GM23338 (cell line): ENCODE measurements around the gene MCAM. TPM values are rescaled to one million over a fixed set of nuclear protein-coding genes. Genes with fewer than 3 reads are reported as not detected.

Experiments used
- ATAC-seq: fragments of 200-7000 bp; cut with Tn5 transposase; 3 replicates; pipeline ENCODE4 v1.9.1; 2020
- DNase-seq: peaks from one replicate; pipeline ENCODE4 v3.0.0-alpha.2; 2015; ENCODE audit warnings: low spot score
- H2AFZ ChIP-seq: fragments of 200-600 bp; sonication (generic); 2 replicates; pipeline ENCODE4 v1.8.0; 2016; ENCODE audit warnings: antibody characterized with exemption, mild to moderate bottlenecking, moderate library complexity
- H3F3A ChIP-seq: fragments of 200-600 bp; sonication (generic); replicated peaks from 2 replicates; pipeline ENCODE4 v1.8.0; 2017; ENCODE audit warnings: antibody characterized with exemption, mixed run types, low read depth
- H3K27ac ChIP-seq: fragments of 200-600 bp; sonication (generic); 2 replicates; pipeline ENCODE4 v1.6.1; 2016; ENCODE audit warnings: low read depth
- H3K27me3 ChIP-seq: fragments of 200-600 bp; sonication (generic); 2 replicates; pipeline ENCODE4 v1.8.0; 2016; ENCODE audit warnings: mild to moderate bottlenecking, mixed run types, moderate library complexity; ENCODE audit not compliant: insufficient read depth
- H3K36me3 ChIP-seq: fragments of 200-600 bp; sonication (generic); 2 replicates; pipeline ENCODE4 v1.8.0; 2016; ENCODE audit warnings: mild to moderate bottlenecking; ENCODE audit not compliant: insufficient read depth
- H3K4me1 ChIP-seq: fragments of 200-600 bp; sonication (generic); 2 replicates; pipeline ENCODE4 v1.8.0; 2016; ENCODE audit warnings: mild to moderate bottlenecking, moderate library complexity; ENCODE audit not compliant: insufficient read depth
- H3K4me2 ChIP-seq: fragments of 200-600 bp; sonication (generic); 2 replicates; pipeline ENCODE4 v1.7.1; 2017; ENCODE audit warnings: mixed run types
- H3K4me3 ChIP-seq: fragments of 200-600 bp; sonication (generic); 2 replicates; pipeline ENCODE4 v1.6.1; 2016; ENCODE audit warnings: mixed run types
- H3K79me2 ChIP-seq: fragments of 200-600 bp; sonication (generic); replicated peaks from 2 replicates; pipeline ENCODE4 v1.8.0; 2017; ENCODE audit warnings: mild to moderate bottlenecking; ENCODE audit not compliant: insufficient read depth
- H3K9me2 ChIP-seq: fragments of 200-600 bp; sonication (generic); 2 replicates; pipeline ENCODE4 v1.8.0; 2017; ENCODE audit not compliant: insufficient read depth
- H4K20me1 ChIP-seq: fragments of 200-600 bp; sonication (generic); replicated peaks from 2 replicates; pipeline ENCODE4 v1.8.0; 2017; ENCODE audit warnings: mild to moderate bottlenecking; ENCODE audit not compliant: insufficient read depth
- H3K27ac Mint-ChIP-seq: 2 replicates; pipeline ENCODE4 v1.8.0; 2020; ENCODE audit warnings: inconsistent platforms, mild to moderate bottlenecking, moderate library complexity, mixed read lengths
- H3K27me3 Mint-ChIP-seq: 3 replicates; pipeline ENCODE4 v1.8.0; 2022; ENCODE audit warnings: low read depth, mild to moderate bottlenecking, moderate library complexity, mixed read lengths, inconsistent platforms; ENCODE audit not compliant: insufficient read depth, poor library complexity
- H3K36me3 Mint-ChIP-seq: 3 replicates; pipeline ENCODE4 v1.8.0; 2021; ENCODE audit warnings: low read depth, mild to moderate bottlenecking, inconsistent platforms, moderate library complexity, mixed read lengths
- H3K4me1 Mint-ChIP-seq: 3 replicates; pipeline ENCODE4 v1.8.0; 2020; ENCODE audit warnings: mild to moderate bottlenecking, inconsistent platforms, mixed read lengths
- H3K4me3 Mint-ChIP-seq: 3 replicates; pipeline ENCODE4 v1.8.0; 2021; ENCODE audit warnings: moderate library complexity, mild to moderate bottlenecking, inconsistent platforms, mixed read lengths
- H3K9me3 Mint-ChIP-seq: 3 replicates; pipeline ENCODE4 v1.8.0; 2020; ENCODE audit warnings: moderate library complexity, mild to moderate bottlenecking, inconsistent platforms, mixed read lengths
- EZH2 ChIP-seq: fragments of 200-600 bp; sonication (generic); IDR thresholded peaks from one replicate; pipeline ENCODE4 v1.8.0; 2017; ENCODE audit warnings: antibody characterized with exemption, mild to moderate bottlenecking, low read depth; ENCODE audit not compliant: unreplicated experiment
- EZH2phosphoT487 ChIP-seq: fragments of 200-600 bp; sonication (generic); IDR thresholded peaks from one replicate; pipeline ENCODE4 v1.8.1; 2018; ENCODE audit warnings: antibody characterized with exemption; ENCODE audit not compliant: unreplicated experiment
- JUNB ChIP-seq: IDR thresholded peaks from one replicate; pipeline ENCODE4 v1.6.1; 2016; ENCODE audit warnings: antibody characterized with exemption; ENCODE audit not compliant: unreplicated experiment
- NANOG ChIP-seq: IDR thresholded peaks from 2 replicates; pipeline ENCODE4 v1.6.1; 2016; ENCODE audit warnings: antibody characterized with exemption, borderline replicate concordance
- POLR2AphosphoS5 ChIP-seq: IDR thresholded peaks from 2 replicates; pipeline ENCODE4 v1.6.1; 2016; ENCODE audit warnings: antibody characterized with exemption, low read depth
- STAT1 ChIP-seq: IDR thresholded peaks from one replicate; pipeline ENCODE4 v1.6.1; 2016; ENCODE audit warnings: antibody characterized with exemption; ENCODE audit not compliant: unreplicated experiment
- ZNF114 ChIP-seq: fragments of 250-450 bp; sonication (Bioruptor Pico); IDR thresholded peaks from 2 replicates; pipeline ENCODE4 v1.5.0; 2020; ENCODE audit warnings: mild to moderate bottlenecking, moderate library complexity
- ZNF331 ChIP-seq: fragments of 250-450 bp; sonication (Bioruptor Pico); IDR thresholded peaks from 2 replicates; pipeline ENCODE4 v1.5.0; 2020; ENCODE audit warnings: low read depth, mild to moderate bottlenecking, moderate library complexity
- polyA plus RNA-seq: library from polyadenylated mRNA; unstranded; fragments of >200 nt; fragmentation: Nextera tagmentation; extraction: Ambion mirVana; gene quantifications from 2 replicates; pipeline ENCODE4 v1.2.1, GENCODE V29; 2016
- total RNA-seq: library from RNA; depleted of rRNA; stranded (reverse); fragments of >200 nt; shearing (Covaris generic); gene quantifications from 2 replicates; pipeline ENCODE4 v1.2.3, GENCODE V29; 2014
- TF ChIP-seq, protein P1 (sequence below): fragments of 250-450 bp; sonication (Bioruptor Pico); IDR thresholded peaks from 2 replicates; pipeline ENCODE4 v1.5.0; 2020; ENCODE audit warnings: mild to moderate bottlenecking, moderate library complexity
- TF ChIP-seq, protein P2 (sequence below): IDR thresholded peaks from 2 replicates; pipeline ENCODE4 v1.6.1; 2016; ENCODE audit warnings: antibody characterized with exemption

MCAM gene
- total and polyA plus RNA-seq, 2 experiments from 2014 or later: 8.9 to 79.5 TPM

DNA sequence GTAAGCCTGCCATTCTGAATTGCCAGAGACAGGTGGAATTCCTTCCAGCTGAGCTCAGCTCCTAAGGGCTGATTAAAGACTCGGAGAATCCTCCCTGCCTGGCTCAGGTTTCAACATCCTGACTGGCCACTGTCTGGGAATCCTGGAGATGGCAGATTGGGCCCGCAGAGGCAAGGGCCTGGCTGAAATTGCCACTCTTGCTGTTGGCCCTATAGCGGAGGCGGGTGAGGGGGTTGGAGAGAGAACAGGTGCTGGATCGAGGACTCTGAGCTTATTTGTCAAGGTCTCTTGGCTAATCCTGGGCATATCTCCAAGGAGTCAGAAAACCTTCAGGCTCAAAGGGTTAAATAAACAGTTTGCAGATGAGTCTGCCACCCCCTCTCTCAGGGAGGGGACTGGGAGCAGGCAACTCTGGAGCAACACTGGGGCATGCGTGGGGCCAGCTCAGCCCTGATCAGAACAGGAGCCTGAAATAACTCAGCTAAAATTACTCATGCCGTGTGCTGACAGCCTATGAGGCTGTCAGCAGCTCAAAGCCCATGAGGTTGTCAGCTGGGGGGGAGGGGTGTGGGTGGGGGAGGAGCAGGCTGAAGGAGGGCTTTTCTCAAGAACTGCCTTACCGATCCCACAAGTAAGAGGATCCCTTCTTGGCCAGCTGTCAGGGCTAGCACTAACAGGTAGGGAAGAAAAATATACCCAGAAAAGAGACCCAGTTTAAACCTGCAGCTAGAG lies 44.3 kb upstream of the MCAM start:
- Mint-ChIP-seq H3K27me3 (peaks cover 34% of the 10 kb centered on the region), H3K27ac (no peak overlapping the region), H3K9me3 (peaks cover under 1% of the 10 kb centered on the region; the same call in 1 of the 3 replicates), H3K4me3 (peak overlapping the region; percentile 62), H3K4me1 (peaks cover 44% of the 10 kb centered on the region), H3K36me3 (peaks cover 19% of the 10 kb centered on the region)
- H3K36me3 ChIP-seq: no peaks in the 10 kb centered on the region
- ATAC-seq (peak; percentile 50), DNase-seq (peak; percentile 88)
- H3F3A ChIP-seq: peaks cover 3% of the 10 kb centered on the region; the same call in 1 of the 2 replicates
- H2AFZ ChIP-seq: no peak overlapping the region
- H3K4me2 ChIP-seq: peak overlapping the region; percentile 69
- H3K4me3 ChIP-seq: peak overlapping the region; percentile 45
- peak overlapping the region; percentile 63; the same call in 1 of the 2 replicates for H3K27ac ChIP-seq
- H3K4me1 ChIP-seq: peaks cover 38% of the 10 kb centered on the region
- H3K9me2 ChIP-seq: no peaks in the 10 kb centered on the region
- H4K20me1 ChIP-seq: peaks cover 4% of the 10 kb centered on the region; the same call in 1 of the 2 replicates
- H3K79me2 ChIP-seq: no peaks in the 10 kb centered on the region
- peaks cover 50% of the 10 kb centered on the region for H3K27me3 ChIP-seq
- TF ChIP-seq STAT1: no peak
- TF ChIP-seq EZH2: no peak
- no peak for TF ChIP-seq JUNB

DNA sequence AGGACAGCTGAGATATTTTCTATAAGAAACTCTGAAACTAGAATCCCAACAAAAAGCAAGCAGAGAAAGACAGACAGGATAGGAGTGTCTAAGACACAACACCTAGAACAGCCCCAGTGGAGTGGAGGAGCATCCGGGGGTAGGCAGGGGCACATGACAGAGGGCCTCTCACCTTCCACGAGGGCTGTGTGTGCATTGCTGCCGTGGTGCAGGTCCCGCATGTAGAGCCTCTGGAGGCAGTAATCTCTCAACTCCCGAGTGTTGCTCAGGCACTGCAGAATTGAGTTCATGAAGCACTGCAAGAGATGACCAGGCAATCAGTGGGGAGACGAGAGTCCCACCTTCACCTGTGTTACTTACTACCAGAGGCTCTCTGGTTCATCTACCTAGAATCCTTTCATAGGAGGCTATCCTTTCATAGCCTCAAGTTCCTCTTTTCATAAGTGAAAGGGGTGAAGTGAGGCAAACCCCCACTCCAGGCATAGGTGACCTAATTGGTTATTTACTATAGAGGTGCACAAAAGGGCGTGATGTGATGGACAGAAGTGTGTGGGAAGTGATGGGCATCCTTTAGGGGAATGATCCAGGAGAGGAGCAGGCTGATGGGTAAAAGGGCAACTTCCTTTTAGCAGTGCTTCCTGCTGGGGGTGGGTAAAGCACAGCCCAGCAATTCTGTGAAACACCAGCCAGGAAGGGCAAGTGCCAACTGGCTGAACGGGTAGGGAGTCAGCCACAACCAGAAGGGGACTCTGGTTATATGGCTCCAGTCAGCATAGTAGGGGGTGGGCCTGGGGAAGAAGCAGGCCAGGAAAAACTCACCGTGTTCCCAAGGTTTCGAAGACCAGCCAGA lies 42.7 kb upstream of the MCAM start:
- H3K4me2 ChIP-seq: no peak overlapping the region
- peaks cover 4% of the 10 kb centered on the region; the same call in 1 of the 2 replicates for H4K20me1 ChIP-seq
- peaks cover 49% of the 10 kb centered on the region for H3K27me3 ChIP-seq
- Mint-ChIP-seq H3K27me3 (peaks cover 26% of the 10 kb centered on the region), H3K4me3 (no peak overlapping the region; the same call in 2 of the 3 replicates), H3K27ac (no peak overlapping the region), H3K36me3 (peaks cover 19% of the 10 kb centered on the region), H3K9me3 (no peaks in the 10 kb centered on the region; the same call in 2 of the 3 replicates), H3K4me1 (peaks cover 43% of the 10 kb centered on the region)
- H2AFZ ChIP-seq: no peak overlapping the region
- no peak overlapping the region for H3K4me3 ChIP-seq
- no peak for ATAC-seq
- no peaks in the 10 kb centered on the region for H3K79me2 ChIP-seq
- no peak for DNase-seq
- H3F3A ChIP-seq: peaks cover 3% of the 10 kb centered on the region; the same call in 1 of the 2 replicates
- peaks cover 42% of the 10 kb centered on the region for H3K4me1 ChIP-seq
- no peak overlapping the region for H3K27ac ChIP-seq
- no peaks in the 10 kb centered on the region for H3K9me2 ChIP-seq
- no peaks in the 10 kb centered on the region for H3K36me3 ChIP-seq
- no peak for TF ChIP-seq JUNB
- TF ChIP-seq ZNF114 (CRISPR knock-in tag): no peak
- no peak for TF ChIP-seq EZH2phosphoT487
- TF ChIP-seq ZNF331: no peak
- no peak for TF ChIP-seq POLR2AphosphoS5
- TF ChIP-seq NANOG: no peak
- TF ChIP-seq EZH2: no peak
- no peak for TF ChIP-seq STAT1
- TF ChIP-seq, protein P1, sequence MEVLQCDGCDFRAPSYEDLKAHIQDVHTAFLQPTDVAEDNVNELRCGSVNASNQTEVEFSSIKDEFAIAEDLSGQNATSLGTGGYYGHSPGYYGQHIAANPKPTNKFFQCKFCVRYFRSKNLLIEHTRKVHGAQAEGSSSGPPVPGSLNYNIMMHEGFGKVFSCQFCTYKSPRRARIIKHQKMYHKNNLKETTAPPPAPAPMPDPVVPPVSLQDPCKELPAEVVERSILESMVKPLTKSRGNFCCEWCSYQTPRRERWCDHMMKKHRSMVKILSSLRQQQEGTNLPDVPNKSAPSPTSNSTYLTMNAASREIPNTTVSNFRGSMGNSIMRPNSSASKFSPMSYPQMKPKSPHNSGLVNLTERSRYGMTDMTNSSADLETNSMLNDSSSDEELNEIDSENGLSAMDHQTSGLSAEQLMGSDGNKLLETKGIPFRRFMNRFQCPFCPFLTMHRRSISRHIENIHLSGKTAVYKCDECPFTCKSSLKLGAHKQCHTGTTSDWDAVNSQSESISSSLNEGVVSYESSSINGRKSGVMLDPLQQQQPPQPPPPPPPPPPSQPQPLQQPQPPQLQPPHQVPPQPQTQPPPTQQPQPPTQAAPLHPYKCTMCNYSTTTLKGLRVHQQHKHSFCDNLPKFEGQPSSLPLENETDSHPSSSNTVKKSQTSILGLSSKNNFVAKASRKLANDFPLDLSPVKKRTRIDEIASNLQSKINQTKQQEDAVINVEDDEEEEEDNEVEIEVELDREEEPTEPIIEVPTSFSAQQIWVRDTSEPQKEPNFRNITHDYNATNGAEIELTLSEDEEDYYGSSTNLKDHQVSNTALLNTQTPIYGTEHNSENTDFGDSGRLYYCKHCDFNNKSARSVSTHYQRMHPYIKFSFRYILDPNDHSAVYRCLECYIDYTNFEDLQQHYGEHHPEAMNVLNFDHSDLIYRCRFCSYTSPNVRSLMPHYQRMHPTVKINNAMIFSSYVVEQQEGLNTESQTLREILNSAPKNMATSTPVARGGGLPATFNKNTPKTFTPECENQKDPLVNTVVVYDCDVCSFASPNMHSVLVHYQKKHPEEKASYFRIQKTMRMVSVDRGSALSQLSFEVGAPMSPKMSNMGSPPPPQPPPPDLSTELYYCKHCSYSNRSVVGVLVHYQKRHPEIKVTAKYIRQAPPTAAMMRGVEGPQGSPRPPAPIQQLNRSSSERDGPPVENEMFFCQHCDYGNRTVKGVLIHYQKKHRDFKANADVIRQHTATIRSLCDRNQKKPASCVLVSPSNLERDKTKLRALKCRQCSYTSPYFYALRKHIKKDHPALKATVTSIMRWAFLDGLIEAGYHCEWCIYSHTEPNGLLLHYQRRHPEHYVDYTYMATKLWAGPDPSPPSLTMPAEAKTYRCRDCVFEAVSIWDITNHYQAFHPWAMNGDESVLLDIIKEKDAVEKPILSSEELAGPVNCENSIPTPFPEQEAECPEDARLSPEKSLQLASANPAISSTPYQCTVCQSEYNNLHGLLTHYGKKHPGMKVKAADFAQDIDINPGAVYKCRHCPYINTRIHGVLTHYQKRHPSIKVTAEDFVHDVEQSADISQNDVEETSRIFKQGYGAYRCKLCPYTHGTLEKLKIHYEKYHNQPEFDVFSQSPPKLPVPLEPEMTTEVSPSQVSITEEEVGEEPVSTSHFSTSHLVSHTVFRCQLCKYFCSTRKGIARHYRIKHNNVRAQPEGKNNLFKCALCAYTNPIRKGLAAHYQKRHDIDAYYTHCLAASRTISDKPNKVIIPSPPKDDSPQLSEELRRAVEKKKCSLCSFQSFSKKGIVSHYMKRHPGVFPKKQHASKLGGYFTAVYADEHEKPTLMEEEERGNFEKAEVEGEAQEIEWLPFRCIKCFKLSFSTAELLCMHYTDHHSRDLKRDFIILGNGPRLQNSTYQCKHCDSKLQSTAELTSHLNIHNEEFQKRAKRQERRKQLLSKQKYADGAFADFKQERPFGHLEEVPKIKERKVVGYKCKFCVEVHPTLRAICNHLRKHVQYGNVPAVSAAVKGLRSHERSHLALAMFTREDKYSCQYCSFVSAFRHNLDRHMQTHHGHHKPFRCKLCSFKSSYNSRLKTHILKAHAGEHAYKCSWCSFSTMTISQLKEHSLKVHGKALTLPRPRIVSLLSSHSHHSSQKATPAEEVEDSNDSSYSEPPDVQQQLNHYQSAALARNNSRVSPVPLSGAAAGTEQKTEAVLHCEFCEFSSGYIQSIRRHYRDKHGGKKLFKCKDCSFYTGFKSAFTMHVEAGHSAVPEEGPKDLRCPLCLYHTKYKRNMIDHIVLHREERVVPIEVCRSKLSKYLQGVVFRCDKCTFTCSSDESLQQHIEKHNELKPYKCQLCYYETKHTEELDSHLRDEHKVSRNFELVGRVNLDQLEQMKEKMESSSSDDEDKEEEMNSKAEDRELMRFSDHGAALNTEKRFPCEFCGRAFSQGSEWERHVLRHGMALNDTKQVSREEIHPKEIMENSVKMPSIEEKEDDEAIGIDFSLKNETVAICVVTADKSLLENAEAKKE (CRISPR knock-in tag): no peak
- TF ChIP-seq, protein P2, sequence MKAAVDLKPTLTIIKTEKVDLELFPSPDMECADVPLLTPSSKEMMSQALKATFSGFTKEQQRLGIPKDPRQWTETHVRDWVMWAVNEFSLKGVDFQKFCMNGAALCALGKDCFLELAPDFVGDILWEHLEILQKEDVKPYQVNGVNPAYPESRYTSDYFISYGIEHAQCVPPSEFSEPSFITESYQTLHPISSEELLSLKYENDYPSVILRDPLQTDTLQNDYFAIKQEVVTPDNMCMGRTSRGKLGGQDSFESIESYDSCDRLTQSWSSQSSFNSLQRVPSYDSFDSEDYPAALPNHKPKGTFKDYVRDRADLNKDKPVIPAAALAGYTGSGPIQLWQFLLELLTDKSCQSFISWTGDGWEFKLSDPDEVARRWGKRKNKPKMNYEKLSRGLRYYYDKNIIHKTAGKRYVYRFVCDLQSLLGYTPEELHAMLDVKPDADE: no peak
